K562 (cell line): ENCODE measurements around the gene ACOX2. TPM values are rescaled to one million over a fixed set of nuclear protein-coding genes. Genes with fewer than 3 reads are reported as not detected.
A peak's percentile ranks its signal among the peaks of the same experiment; 100 is the strongest.

Experiments
- ATAC-seq: fragments of 200-7000 bp; cut with Tn5 transposase; 3 replicates; pipeline ENCODE4 v1.9.1; 2020; ENCODE audit warnings: moderate library complexity
- Bru-seq: library from RNA; stranded (reverse); fragments of 400-500 nt; gene quantifications from one replicate; lab custom pipeline; 2021; lab: Mats Ljungman, UMichigan
- BruChase-seq, 2 experiments: library from RNA; stranded (reverse); fragments of 400-500 nt; gene quantifications; one replicate each; lab custom pipeline; 2021; lab: Mats Ljungman, UMichigan
- BruUV-seq: library from RNA; stranded (reverse); fragments of 400-500 nt; replicated peaks from 2 replicates; lab custom pipeline; 2021; lab: Mats Ljungman, UMichigan
- CTCF ChIA-PET: fragments of 300-600 bp; formaldehyde crosslinking; extraction: SDS; loops from one replicate; lab custom pipeline; 2021; ENCODE audit warnings: low intra/inter-chr PET ratio; lab: Yijun Ruan, JAX
- POLR2A ChIA-PET: fragments of 300-600, 350-650 bp; sonication (Branson Sonifier 250); formaldehyde crosslinking; extraction: SDS; loops from one replicate; lab custom pipeline; 2021; ENCODE audit warnings: antibody characterized with exemption, inconsistent platforms; lab: Yijun Ruan, JAX
- DNase-seq, 4 experiments: peaks; one replicate each; pipeline versions ENCODE4 v3.0.0 to v3.0.0-alpha.2; 2011 to 2018; ENCODE audit warnings: low spot score in 3 of 4, mixed read lengths in 3 of 4; ENCODE audit errors: extremely low read depth in 1 of 4
- FAIRE-seq: peaks from 2 replicates; lab custom pipeline; 2011; peaks lifted over from hg19 to GRCh38; lab: Jason Lieb, UNC
- H2AFZ ChIP-seq: 2 replicates; pipeline ENCODE4 v1.6.0; 2011; ENCODE audit warnings: low read depth, low read length, control low read depth, inconsistent platforms
- H3K27ac ChIP-seq: fragments of 200-600 bp; 3 replicates; pipeline ENCODE4 v1.8.0; 2011; ENCODE audit warnings: low read depth, mild to moderate bottlenecking, control low read depth, inconsistent platforms, low read length, moderate library complexity, mixed read lengths; ENCODE audit errors: extremely low read depth
- H3K27me3 ChIP-seq, 2 experiments: fragments of 300-600 bp in 1 of 2; 2 replicates in 1 of 2; 3 replicates in 1 of 2; pipeline versions ENCODE4 v1.6.0 to v1.8.0; 2011; ENCODE audit warnings: inconsistent platforms in 2 of 2, low read length in 2 of 2, mild to moderate bottlenecking in 1 of 2, mixed read lengths in 1 of 2, moderate library complexity in 1 of 2; ENCODE audit not compliant: control insufficient read depth in 2 of 2, insufficient read depth in 2 of 2
- H3K36me3 ChIP-seq: fragments of 300-600 bp; 3 replicates; pipeline ENCODE4 v1.8.0; 2011; ENCODE audit warnings: mild to moderate bottlenecking, low read length, inconsistent platforms; ENCODE audit not compliant: control insufficient read depth, insufficient read depth
- H3K4me1 ChIP-seq, 2 experiments: fragments of 200-600 bp in 1 of 2; replicated peaks in 1 of 2; 2 replicates in 1 of 2; 3 replicates in 1 of 2; pipeline versions ENCODE4 v1.5.1 to v1.8.0; 2011; ENCODE audit warnings: inconsistent platforms in 2 of 2, low read length in 2 of 2, mild to moderate bottlenecking in 1 of 2, mixed read lengths in 1 of 2, moderate library complexity in 1 of 2; ENCODE audit not compliant: control insufficient read depth in 2 of 2, insufficient read depth in 2 of 2
- H3K4me2 ChIP-seq: 2 replicates; pipeline ENCODE4 v1.6.1; 2011; ENCODE audit warnings: low read length, control low read depth, inconsistent platforms, mixed read lengths; ENCODE audit not compliant: insufficient read depth
- H3K4me3 ChIP-seq: fragments of 200-600 bp; sonication (generic), shearing (Covaris generic); 2 replicates; pipeline ENCODE4 v1.5.1; 2016; ENCODE audit warnings: control low read depth, inconsistent platforms
- H3K79me2 ChIP-seq: fragments of 200-600 bp; 3 replicates; pipeline ENCODE4 v1.8.0; 2011; ENCODE audit warnings: low read length, inconsistent platforms; ENCODE audit not compliant: control insufficient read depth, insufficient read depth
- H3K9ac ChIP-seq, 2 experiments: 2 replicates each; pipeline versions ENCODE4 v1.6.0 to v1.6.1; 2011; ENCODE audit warnings: low read depth in 2 of 2, low read length in 2 of 2, control low read depth in 1 of 2, inconsistent platforms in 1 of 2, mild to moderate bottlenecking in 1 of 2, mixed read lengths in 1 of 2; ENCODE audit not compliant: insufficient read depth in 1 of 2
- H3K9me1 ChIP-seq: one replicate; pipeline ENCODE4 v1.6.0; 2011; ENCODE audit warnings: inconsistent platforms, mild to moderate bottlenecking, low read length, moderate library complexity; ENCODE audit not compliant: control insufficient read depth, insufficient read depth
- H3K9me3 ChIP-seq: replicated peaks from 2 replicates; pipeline ENCODE4 v1.5.1; 2011; ENCODE audit warnings: low read depth, low read length, inconsistent platforms; ENCODE audit not compliant: control insufficient read depth, insufficient read depth
- H4K20me1 ChIP-seq: replicated peaks from 2 replicates; pipeline ENCODE4 v1.6.1; 2011; ENCODE audit warnings: low read length, inconsistent platforms, mixed read lengths; ENCODE audit not compliant: control insufficient read depth, insufficient read depth
- BRD4 ChIP-seq: fragments of 200-600 bp; sonication (generic); IDR thresholded peaks from 2 replicates; pipeline ENCODE4 v1.6.1; 2017; ENCODE audit warnings: inconsistent platforms
- MIER1 ChIP-seq: fragments of 450-650 bp; IDR thresholded peaks from 2 replicates; pipeline ENCODE4 v1.6.1; 2016; ENCODE audit warnings: antibody characterized with exemption, mild to moderate bottlenecking, low read depth
- NFXL1 ChIP-seq: fragments of 450-650 bp; formaldehyde crosslinking; IDR thresholded peaks from 2 replicates; pipeline ENCODE4 v1.4.0; 2021; ENCODE audit warnings: mild to moderate bottlenecking
- NR2F6 ChIP-seq: fragments of 450-650 bp; formaldehyde crosslinking; IDR thresholded peaks from 2 replicates; pipeline ENCODE4 v1.4.0; 2020; ENCODE audit warnings: mild to moderate bottlenecking
- PML ChIP-seq: IDR thresholded peaks from 2 replicates; pipeline ENCODE4 v1.6.1; 2012; ENCODE audit warnings: low read length, inconsistent platforms
- SNRNP70 ChIP-seq: fragments of 200-400 bp; formaldehyde crosslinking; optimal IDR thresholded peaks from 2 replicates; pipeline ENCODE3; 2017; ENCODE audit warnings: low read depth, low read length
- TBP ChIP-seq: optimal IDR thresholded peaks from 2 replicates; pipeline ENCODE3; 2011; ENCODE audit warnings: low read depth, low read length, improper control_type of control experiment
- TEAD4 ChIP-seq, 2 experiments: sonication (generic) in 1 of 2; formaldehyde crosslinking in 1 of 2; IDR thresholded peaks; 2 replicates each; pipeline versions ENCODE4 v1.6.1 to v1.8.0; 2012 to 2022; ENCODE audit warnings: borderline replicate concordance in 1 of 2, inconsistent platforms in 1 of 2, low read length in 1 of 2, mild to moderate bottlenecking in 1 of 2, missing genetic modification reagents in 1 of 2
- ZNF449 ChIP-seq: fragments of 250-450 bp; sonication (Bioruptor Pico); IDR thresholded peaks from 2 replicates; pipeline ENCODE4 v1.8.0; 2022; ENCODE audit warnings: moderate library complexity, mild to moderate bottlenecking, inconsistent platforms
- WGBS: fragments of 100-300 bp; shearing (Covaris generic); methylation state at CpG from one replicate; pipeline ENCODE4 v1.1.6; 2016; ENCODE audit warnings: low coverage, mixed read lengths; ENCODE audit not compliant: insufficient coverage; ENCODE audit errors: missing lambda C conversion rate; 5-methylcytosine and 5-hydroxymethylcytosine counted together
- in situ Hi-C: fragments of 300-500 bp; cut with MboI; formaldehyde crosslinking; loops from 4 replicates; pipeline ENCODE4 v1.15.0; 2018; ENCODE audit warnings: inconsistent platforms, mixed read lengths
- intact Hi-C: fragments of 100-400 bp; cut with micrococcal nuclease; formaldehyde crosslinking; loops from 2 replicates; pipeline ENCODE4 v1.14.2; 2022
- long read RNA-seq, 3 experiments: library from polyadenylated mRNA in 2 of 3; library from RNA in 1 of 3; unstranded in 2 of 3; stranded (forward) in 1 of 3; transcript quantifications; one replicate each; pipeline ENCODE4 v2.0.0, GENCODE V29; 2019 to 2022
- polyA minus RNA-seq, 3 experiments: library from RNA; depleted of rRNA, polyadenylated mRNA; stranded (reverse); fragments of >200 nt; gene quantifications; 2 replicates each; pipeline ENCODE4 v1.2.3, GENCODE V29; 2011
- polyA plus RNA-seq, 8 experiments: library from polyadenylated mRNA; depleted of rRNA in 4 of 8; stranded (reverse) in 5 of 8; unstranded in 3 of 8; fragments of >200 nt; fragmentation: Nextera tagmentation in 2 of 8; fragmentation: Illumina TruSeq in 1 of 8; extraction: Ambion mirVana in 2 of 8; extraction: Trizol in 1 of 8; gene quantifications; 2 replicates each; pipeline versions ENCODE4 v1.2.1 to v1.2.3, GENCODE V29; 2011 to 2014; ENCODE audit warnings: inconsistent platforms in 1 of 8, missing spikeins in 1 of 8
- total RNA-seq, 7 experiments: library from RNA; depleted of rRNA in 6 of 7; stranded (reverse); fragments of >200 nt in 6 of 7; fragmentation: Illumina TruSeq in 2 of 7; extraction: Trizol in 2 of 7; gene quantifications; 2 replicates each; pipeline versions ENCODE4 v1.2.1 to v1.2.3, GENCODE V29; 2011 to 2021; ENCODE audit warnings: low replicate concordance in 1 of 7
- TF ChIP-seq, protein P1 (sequence below): fragments of 250-450 bp; sonication (Bioruptor Pico); IDR thresholded peaks from 2 replicates; pipeline ENCODE4 v1.5.1; 2021; ENCODE audit warnings: mild to moderate bottlenecking

The ACOX2 gene
- not detected in 2 replicates for total RNA-seq (2011; cell fraction: chromatin; rRNA removed; ENCODE audit: low replicate concordance)
- total RNA-seq (2011; cell fraction: nucleolus; rRNA removed), result not detected in 2 replicates
- not detected in 2 replicates for total RNA-seq (2011; cell fraction: nucleoplasm; rRNA removed)
- not detected in 2 replicates for total RNA-seq (2014; rRNA removed)
- total RNA-seq (2014; rRNA removed; fragmentation: Illumina TruSeq; extraction: Trizol), result not detected in 2 replicates
- not detected in 2 replicates for total RNA-seq (2015; rRNA removed; fragmentation: Illumina TruSeq; extraction: Trizol)
- not detected in 2 replicates for total RNA-seq (2021)
- polyA plus RNA-seq (2011; rRNA removed), result not detected in 2 replicates
- not detected in 2 replicates for polyA plus RNA-seq (2011; cell fraction: cytosol; rRNA removed)
- polyA plus RNA-seq (2011; cell fraction: nucleus; rRNA removed), result not detected in 2 replicates
- 0.25 TPM in 1 of 2 replicates, not detected in the other for polyA plus RNA-seq (2012)
- polyA plus RNA-seq (2014; fragmentation: Illumina TruSeq; extraction: Trizol), result not detected in 2 replicates
- under 1 TPM in 1 of 2 experiments, not detected in 1; 0.15 TPM for polyA plus RNA-seq (2014; fragmentation: Nextera tagmentation; extraction: Ambion mirVana)
- not detected in 2 replicates for polyA plus RNA-seq (2014; rRNA removed)
- 0.63 TPM in 1 of 2 replicates, not detected in the other for polyA minus RNA-seq (2011; rRNA and poly(A)+ RNA removed)
- not detected in 2 replicates for polyA minus RNA-seq (2011; cell fraction: cytosol; rRNA and poly(A)+ RNA removed)
- polyA minus RNA-seq (2011; cell fraction: nucleus; rRNA and poly(A)+ RNA removed), result not detected in 2 replicates
- not detected for Bru-seq, nascent RNA
- not detected for BruChase-seq, experiment 1, labeled RNA remaining after a 2-hour chase
- percentile 3 among the genes with signal in this experiment for BruChase-seq, experiment 2, labeled RNA remaining after a 6-hour chase
- long read RNA-seq, experiment 1, result 0 reads
- long read RNA-seq, experiment 2, result 0 reads
- long read RNA-seq, experiment 3, result 0 reads

- no peak for FAIRE-seq
- intact Hi-C loops, result no loop called here
Measured at GRCh38 chr3:58536501-58537411, at the start of gene ACOX2. Gene ACOX2, minus strand, starts transcription at chr3:58537190. Its CDS starts 2,084 bp downstream, at chr3:58535106.

More at GRCh38 chr3:58536501-58537411, at the start of gene ACOX2:
- Histone ChIP-seq H3K79me2 (no peaks in the 10 kb centered on the region), H3K36me3 (no peaks in the 10 kb centered on the region), H3K27me3 (no peaks in the 10 kb centered on the region; a peak in 2 of 5 replicates), H3K4me2 (no peak within 1 kb of the TSS), H3K4me1 (peaks cover 7% of the 10 kb centered on the region in 2 experiments; a peak in 2 of 5 replicates), H3K27ac (no peak within 1 kb of the TSS), H3K4me3 (no peak within 1 kb of the TSS), H3K9me1 (no peaks in the 10 kb centered on the region)
- in situ Hi-C loops, result loop anchor here (10.0 kb wide), 1 partner anchor 352 kb away; no protein-coding TSS in a partner anchor
- ATAC-seq, result no peak
- POLR2A ChIA-PET, result interaction anchor here (1.0 to 1.3 kb wide), 2 partner anchors 33 to 65 kb away, joined by 3 read pairs; no protein-coding TSS in a partner anchor
- WGBS, result 24% methylated on average over 8 of the region's 13 CpGs
- no TSS peak for BruUV-seq
- TF ChIP-seq PML (no peak), NFXL1 (no peak), ZNF449 (no peak), TBP (no peak), SNRNP70 (no peak), NR2F6 (CRISPR knock-in tag) (no peak), MIER1 (no peak), TEAD4 (IDR thresholded peaks at IDR 0.05; ENCODE audit: low read length) (no peak), TEAD4 (CRISPR knock-in tag; IDR thresholded peaks at IDR 0.05; ENCODE audit: borderline replicate concordance) (no peak), BRD4 (no peak)
- TF ChIP-seq, protein P1, sequence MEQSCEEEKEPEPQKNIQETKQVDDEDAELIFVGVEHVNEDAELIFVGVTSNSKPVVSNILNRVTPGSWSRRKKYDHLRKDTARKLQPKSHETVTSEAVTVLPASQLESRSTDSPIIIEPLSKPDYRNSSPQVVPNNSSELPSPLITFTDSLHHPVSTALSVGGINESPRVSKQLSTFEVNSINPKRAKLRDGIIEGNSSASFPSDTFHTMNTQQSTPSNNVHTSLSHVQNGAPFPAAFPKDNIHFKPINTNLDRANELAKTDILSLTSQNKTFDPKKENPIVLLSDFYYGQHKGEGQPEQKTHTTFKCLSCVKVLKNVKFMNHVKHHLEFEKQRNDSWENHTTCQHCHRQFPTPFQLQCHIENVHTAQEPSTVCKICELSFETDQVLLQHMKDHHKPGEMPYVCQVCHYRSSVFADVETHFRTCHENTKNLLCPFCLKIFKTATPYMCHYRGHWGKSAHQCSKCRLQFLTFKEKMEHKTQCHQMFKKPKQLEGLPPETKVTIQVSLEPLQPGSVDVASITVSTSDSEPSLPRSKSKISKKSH (CRISPR knock-in tag), result no peak
- TF ChIP-seq, all 486 proteins: peak for 0
- CTCF ChIA-PET, result interaction anchor here (0.5 kb wide), 1 partner anchor 108 kb away, joined by 3 read pairs; no protein-coding TSS in a partner anchor
- DNase-seq, result peak in 1 of 4 experiments; percentile 2
- H3K9ac ChIP-seq, result no peak within 1 kb of the TSS
- H4K20me1 ChIP-seq, result no peaks in the 10 kb centered on the region; the same call in 1 of the 2 replicates
- no peaks in the 10 kb centered on the region for H3K9me3 ChIP-seq
- no peak within 1 kb of the TSS for H2AFZ ChIP-seq
